ENCODE measurements around the gene INF2.

INF2 gene

DNA sequence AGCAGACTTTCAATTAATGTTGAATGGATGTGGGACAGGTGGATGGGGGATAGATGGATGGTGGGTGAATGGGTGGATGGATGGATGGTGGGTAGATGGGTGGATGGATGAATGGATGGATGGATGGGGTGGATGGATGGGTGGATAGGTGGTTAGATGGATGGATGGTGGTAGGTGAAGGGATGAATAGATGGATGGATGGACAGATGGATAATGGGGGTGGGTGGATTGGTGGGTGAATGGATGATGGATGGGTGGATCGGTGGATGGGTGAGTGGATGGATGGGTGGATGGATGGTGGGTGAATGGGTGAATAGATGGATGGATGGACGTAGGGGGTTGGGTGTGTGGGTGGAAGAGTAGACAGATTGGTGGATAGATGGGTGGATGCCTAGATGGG lies 14.0 kb upstream of the INF2 start:
- H3K9ac ChIP-seq = no peak overlapping the region
- H3K27ac ChIP-seq = no peak overlapping the region
- peaks cover 7% of the 10 kb centered on the region for H3K4me1 ChIP-seq (ENCODE audit: low read depth, poor library complexity, severe bottlenecking)
- TF ChIP-seq, protein P1, sequence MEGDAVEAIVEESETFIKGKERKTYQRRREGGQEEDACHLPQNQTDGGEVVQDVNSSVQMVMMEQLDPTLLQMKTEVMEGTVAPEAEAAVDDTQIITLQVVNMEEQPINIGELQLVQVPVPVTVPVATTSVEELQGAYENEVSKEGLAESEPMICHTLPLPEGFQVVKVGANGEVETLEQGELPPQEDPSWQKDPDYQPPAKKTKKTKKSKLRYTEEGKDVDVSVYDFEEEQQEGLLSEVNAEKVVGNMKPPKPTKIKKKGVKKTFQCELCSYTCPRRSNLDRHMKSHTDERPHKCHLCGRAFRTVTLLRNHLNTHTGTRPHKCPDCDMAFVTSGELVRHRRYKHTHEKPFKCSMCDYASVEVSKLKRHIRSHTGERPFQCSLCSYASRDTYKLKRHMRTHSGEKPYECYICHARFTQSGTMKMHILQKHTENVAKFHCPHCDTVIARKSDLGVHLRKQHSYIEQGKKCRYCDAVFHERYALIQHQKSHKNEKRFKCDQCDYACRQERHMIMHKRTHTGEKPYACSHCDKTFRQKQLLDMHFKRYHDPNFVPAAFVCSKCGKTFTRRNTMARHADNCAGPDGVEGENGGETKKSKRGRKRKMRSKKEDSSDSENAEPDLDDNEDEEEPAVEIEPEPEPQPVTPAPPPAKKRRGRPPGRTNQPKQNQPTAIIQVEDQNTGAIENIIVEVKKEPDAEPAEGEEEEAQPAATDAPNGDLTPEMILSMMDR (conservative IDR thresholded peaks at IDR 0.05; ENCODE audit: low read depth, low read length) = no peak
- no peaks in the 10 kb centered on the region for H3K36me3 ChIP-seq (ENCODE audit: insufficient read depth)
- no peak overlapping the region for H2AFZ ChIP-seq (ENCODE audit: low read depth)
- H3K4me3 ChIP-seq (IDR thresholded peaks at IDR 0.05; ENCODE audit: insufficient read depth, low read depth, low read length) = no peak overlapping the region
- H3K79me2 ChIP-seq (ENCODE audit: insufficient read depth, low read depth) = no peaks in the 10 kb centered on the region
- no peaks in the 10 kb centered on the region for H4K20me1 ChIP-seq (ENCODE audit: insufficient read depth)
- H3K4me2 ChIP-seq = no peak overlapping the region
- no peaks in the 10 kb centered on the region; the same call in 1 of the 2 replicates for H3K27me3 ChIP-seq (ENCODE audit: insufficient read depth, low read depth)

DNA sequence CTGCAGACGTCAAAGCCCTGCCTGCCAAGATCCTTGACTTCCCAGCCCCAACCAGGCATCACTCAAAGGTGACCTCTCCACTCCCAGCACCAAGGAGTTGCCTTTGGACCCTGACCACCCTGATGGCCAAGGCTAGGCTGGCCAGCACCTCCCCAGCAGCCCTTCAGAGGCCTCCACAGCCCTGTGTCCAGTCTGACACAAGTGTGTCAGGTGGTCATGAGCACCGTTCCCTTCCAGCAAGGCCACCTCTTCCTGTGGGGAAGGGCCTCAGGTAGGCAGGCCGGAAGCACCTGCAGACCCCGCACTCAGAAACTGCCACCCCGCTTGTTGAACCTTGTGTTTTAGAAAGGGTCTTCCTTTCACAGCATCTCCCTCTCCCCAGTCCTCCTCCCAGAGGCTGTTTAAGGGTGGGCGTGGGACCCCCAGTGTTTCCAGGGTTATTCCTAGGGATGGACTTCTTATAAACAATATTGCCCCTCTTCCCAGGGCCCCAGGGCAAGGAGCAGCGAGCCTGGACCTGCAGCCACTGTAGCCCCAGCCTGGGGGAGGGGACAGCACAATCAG lies 13.2 kb upstream of the INF2 start:
- H4K20me1 ChIP-seq (ENCODE audit: insufficient read depth) = no peaks in the 10 kb centered on the region
- no peaks in the 10 kb centered on the region for H3K36me3 ChIP-seq (ENCODE audit: insufficient read depth)
- H2AFZ ChIP-seq (ENCODE audit: low read depth) = no peak overlapping the region
- no peak overlapping the region for H3K4me3 ChIP-seq (IDR thresholded peaks at IDR 0.05; ENCODE audit: insufficient read depth, low read depth, low read length)
- TF ChIP-seq, protein P1 (conservative IDR thresholded peaks at IDR 0.05; ENCODE audit: low read depth, low read length) = no peak
- H3K4me1 ChIP-seq (ENCODE audit: low read depth, poor library complexity, severe bottlenecking) = peaks cover 7% of the 10 kb centered on the region
- H3K4me2 ChIP-seq = no peak overlapping the region
- H3K9ac ChIP-seq = no peak overlapping the region
- H3K27ac ChIP-seq = no peak overlapping the region
- H3K79me2 ChIP-seq (ENCODE audit: insufficient read depth, low read depth) = no peaks in the 10 kb centered on the region
- no peaks in the 10 kb centered on the region; the same call in 1 of the 2 replicates for H3K27me3 ChIP-seq (ENCODE audit: insufficient read depth, low read depth)

DNA sequence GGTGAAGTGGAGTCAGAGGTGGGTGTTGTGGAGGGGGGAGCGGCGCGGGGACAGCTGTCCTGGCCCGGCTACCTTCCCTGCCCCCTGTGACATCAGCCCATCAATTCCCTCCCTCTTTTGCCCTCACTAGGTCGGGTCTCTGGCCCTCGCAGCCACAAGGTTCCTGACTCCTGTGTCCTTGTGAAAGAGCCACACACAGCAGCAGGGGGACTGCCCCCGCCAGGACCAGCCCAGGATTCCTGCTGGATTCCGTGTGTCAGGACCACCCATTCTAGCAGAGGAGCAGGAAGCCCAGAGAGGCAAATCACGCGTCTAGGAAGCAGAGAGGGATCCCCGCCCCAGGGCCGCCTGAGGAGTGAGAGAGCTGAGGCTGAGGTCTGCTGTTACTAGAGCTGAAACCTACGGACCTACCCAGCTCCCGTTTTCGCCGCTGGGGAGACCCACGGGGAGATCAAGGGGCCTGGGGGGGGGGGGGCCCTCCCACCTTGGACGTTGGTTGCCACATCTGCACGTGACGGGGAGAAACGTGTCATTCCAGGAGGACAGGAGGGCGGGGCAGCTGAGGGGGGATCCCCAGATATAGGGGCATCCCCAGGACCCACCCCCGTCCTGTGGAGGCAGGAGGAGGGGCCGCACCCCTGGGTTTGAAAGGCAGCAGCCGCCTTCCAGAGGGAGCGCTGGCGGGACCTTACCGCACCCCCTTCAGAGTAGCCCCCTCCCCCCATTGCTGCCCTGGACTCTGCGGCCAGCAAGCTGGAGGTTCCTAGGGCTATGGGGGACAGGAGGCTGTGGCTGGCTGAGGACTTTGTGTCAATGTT lies 12.5 kb upstream of the INF2 start:
- Histone ChIP-seq H3K36me3 (ENCODE audit: insufficient read depth) (no peaks in the 10 kb centered on the region), H4K20me1 (ENCODE audit: insufficient read depth) (no peaks in the 10 kb centered on the region), H3K4me3 (IDR thresholded peaks at IDR 0.05; ENCODE audit: insufficient read depth, low read depth, low read length) (no peak overlapping the region), H3K79me2 (ENCODE audit: insufficient read depth, low read depth) (no peaks in the 10 kb centered on the region), H3K4me1 (ENCODE audit: low read depth, poor library complexity, severe bottlenecking) (peaks cover 7% of the 10 kb centered on the region), H3K27me3 (ENCODE audit: insufficient read depth, low read depth) (no peaks in the 10 kb centered on the region; the same call in 1 of the 2 replicates), H3K9ac (peak overlapping the region; percentile 95), H2AFZ (ENCODE audit: low read depth) (peak overlapping the region; percentile 75), H3K4me2 (peak overlapping the region; percentile 73), H3K27ac (peak overlapping the region; percentile 79)
- TF ChIP-seq, protein P1 (conservative IDR thresholded peaks at IDR 0.05; ENCODE audit: low read depth, low read length) = no peak

DNA sequence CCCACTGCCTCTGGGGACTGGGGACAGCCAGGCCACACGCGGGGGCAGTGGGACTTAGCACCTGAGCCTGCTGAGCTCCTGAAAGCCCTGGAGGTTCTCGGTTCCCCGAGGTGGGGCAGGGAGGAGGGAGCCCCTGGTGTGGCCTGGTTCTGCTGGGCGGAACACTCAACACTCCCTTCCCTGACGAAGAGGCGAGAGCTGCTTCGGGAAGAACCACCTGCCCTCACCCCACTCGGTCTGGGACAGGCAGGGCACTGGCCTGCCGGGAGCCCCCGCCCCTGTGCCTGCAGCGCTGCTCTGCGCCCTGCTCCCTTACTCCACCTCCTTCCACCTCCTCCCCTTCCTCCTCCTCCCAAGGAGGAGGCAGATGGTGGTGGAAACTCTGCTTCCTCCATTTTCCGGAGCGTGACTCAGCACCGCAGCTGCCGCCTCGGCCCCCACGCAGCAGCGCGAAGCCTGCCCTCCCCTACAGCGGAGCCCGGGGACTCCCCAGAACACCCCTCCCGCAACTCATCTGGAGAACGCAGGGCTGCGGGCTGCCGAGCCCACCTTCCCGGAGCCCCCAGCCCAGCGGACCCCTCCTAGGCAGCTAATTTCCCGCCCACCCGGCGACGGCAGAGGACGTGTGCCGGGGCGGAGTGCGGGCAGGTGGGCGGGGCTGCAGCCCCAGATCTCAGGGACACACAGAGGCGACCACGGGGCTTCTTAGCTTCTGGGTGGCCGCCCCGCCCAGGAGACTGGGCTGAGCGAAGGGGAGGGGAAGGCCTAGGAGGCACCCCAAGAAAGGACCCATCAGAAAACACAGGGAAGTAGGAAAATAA lies 11.7 kb upstream of the INF2 start:
- Histone ChIP-seq H4K20me1 (ENCODE audit: insufficient read depth) (no peaks in the 10 kb centered on the region), H3K4me1 (ENCODE audit: low read depth, poor library complexity, severe bottlenecking) (peaks cover 7% of the 10 kb centered on the region), H3K4me3 (IDR thresholded peaks at IDR 0.05; ENCODE audit: insufficient read depth, low read depth, low read length) (no peak overlapping the region), H3K36me3 (ENCODE audit: insufficient read depth) (no peaks in the 10 kb centered on the region), H3K27ac (peak overlapping the region; percentile 79), H3K27me3 (ENCODE audit: insufficient read depth, low read depth) (no peaks in the 10 kb centered on the region; the same call in 1 of the 2 replicates), H3K4me2 (peak overlapping the region; percentile 73), H3K79me2 (ENCODE audit: insufficient read depth, low read depth) (no peaks in the 10 kb centered on the region), H2AFZ (ENCODE audit: low read depth) (peak overlapping the region; percentile 75), H3K9ac (peak overlapping the region; percentile 95)
- TF ChIP-seq, protein P1 (conservative IDR thresholded peaks at IDR 0.05; ENCODE audit: low read depth, low read length) = no peak
